ENCODE data around the gene TRIM47. TPM values are rescaled to one million over a fixed set of nuclear protein-coding genes. Genes with fewer than 3 reads are reported as not detected.

The TRIM47 gene
- total RNA-seq, 1 donor from 2014 or later: 18.8 TPM

DNA sequence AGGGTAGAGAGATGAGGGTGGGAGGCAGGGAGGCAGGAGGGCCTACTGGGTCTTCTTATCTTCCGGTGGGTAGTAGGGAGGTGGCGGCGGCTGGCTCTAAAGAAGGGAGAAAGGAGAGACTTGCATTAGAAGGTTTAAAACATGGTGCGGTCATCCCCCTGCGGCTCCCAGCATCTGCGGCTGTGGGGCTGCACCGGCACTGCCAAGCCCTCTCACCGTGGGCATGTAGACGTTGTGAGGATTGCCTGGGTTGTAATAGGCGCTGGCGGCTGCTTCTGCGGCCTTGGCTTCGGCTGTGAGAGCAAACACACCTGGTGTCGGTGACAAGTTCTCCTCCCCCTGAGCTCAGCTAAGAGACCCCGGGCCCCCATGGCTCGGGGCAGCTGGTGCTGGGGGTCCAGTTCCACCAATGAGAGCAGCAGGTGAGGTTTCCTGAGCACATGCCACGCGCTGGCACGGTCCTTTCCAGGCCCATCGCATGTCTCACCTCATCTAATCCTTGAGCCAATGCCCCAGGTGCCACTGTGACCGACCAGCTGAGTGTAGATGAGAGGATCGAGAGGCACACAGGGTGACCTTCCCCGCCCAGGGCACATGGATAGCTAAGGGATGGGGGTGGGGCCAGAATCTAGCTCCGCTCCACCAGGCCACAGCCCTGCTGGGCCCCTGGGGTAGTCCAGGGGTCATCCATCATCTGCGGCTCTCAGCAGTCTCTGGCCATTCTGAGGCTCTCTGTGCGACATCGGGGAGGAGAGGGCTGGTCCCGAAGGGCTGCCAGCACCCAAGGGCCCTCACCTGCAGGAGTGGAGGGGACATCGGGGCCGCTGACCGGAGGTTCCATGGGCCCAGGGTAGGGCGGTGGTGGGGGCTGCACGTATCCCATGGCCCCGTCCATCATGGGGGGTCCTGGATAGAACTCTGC is 31.4 kb downstream of the TRIM47 start:
- no peak for DNase-seq (ENCODE audit: low spot score)

DNA sequence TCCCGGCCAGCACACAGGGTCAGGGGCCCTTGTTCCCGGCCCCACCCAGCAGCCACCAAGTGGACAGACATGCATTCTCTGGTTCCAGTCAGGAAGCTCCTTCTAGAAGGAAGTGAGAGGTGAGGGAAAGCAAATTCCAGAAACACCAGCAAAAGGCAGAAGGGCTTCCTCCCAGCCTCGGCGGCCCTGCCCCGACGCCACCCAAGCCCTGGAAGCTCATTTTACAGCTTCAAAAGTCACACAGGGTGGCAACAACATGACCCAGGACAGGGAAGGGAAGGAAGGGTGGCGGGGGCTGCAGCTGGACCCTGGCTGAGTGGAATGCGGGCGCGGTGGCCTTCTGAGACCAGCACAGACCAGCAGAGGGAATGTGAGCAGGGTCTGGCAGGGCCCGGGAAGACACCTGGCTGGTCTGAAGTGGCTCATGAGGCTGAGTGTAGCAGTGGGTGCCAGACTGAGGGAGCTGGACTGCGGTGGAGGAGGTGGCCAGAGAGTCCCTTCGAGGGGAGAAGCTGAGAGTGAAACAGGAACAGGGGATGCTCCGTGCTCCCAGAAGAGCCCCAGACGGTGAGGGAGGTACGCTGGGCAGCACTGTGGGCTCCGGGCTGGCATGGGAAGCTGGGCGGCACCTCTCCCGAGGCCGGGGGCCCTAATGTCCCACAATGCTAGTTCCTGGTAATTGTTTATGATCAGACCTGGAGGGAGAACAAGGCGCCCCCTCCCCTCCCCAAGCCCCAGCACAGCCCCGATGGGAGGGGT is 32.3 kb downstream of the TRIM47 start:
- no peak for DNase-seq (ENCODE audit: low spot score)

DNA sequence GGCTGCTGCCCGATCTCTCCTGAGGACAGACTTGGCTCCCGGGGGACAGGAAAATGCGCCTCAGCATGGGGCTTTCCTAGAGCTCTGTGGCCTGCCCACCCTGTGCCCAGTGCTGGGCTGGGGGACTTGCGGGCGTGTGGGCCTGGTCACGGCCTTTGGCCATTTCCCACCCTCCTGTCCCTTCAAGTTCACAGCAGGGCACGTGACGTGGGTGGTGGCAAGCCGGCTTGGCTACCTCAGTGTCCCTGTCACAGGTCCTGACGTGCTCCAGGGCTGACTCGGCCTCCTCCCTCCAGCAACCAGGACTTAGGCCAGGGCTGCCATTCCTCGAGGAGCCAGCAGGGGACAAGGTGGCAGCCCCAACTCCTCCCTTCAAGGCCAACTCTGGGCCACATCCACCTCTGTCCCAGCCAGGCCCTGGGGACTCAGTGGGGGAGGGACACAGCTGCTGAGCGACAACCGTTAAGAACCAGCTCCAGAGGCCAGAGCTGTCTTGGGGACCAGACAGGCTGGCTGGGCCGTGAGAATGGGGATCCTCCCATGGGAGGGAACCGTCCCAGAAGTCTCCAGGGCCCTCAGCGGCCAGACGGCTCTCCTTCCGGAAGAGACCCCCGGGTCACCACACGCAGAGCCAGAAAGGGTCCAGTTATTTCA is 33.2 kb downstream of the TRIM47 start:
- DNase-seq (ENCODE audit: low spot score): peak; percentile 66

DNA sequence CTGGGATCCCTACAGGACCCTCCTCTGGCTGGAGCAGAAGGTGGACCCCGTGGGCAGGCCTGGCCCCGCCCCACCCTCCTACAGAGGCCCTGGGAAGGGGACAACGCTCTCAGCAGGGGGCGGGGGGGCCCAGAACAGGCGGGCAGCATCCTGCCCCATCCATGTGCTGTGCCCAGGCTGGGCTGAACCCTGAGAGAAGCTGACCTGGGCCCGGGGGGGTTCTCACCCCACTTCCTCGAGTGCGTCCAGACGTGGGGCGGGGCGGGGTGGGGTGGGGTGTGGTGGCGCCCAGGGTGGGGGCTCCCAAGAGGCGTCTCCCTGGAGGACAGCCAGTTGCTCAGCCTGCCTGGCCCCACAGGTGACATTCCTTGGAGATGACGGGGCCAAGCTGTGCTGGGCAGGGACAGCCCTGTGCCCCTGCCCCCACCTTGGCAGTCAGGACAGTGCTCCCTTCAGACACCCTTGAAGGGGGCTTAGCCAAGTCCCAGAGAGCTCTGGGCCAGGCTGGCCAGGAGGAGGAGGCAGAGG is 33.8 kb downstream of the TRIM47 start:
- DNase-seq (ENCODE audit: low spot score): peak; percentile 57

DNA sequence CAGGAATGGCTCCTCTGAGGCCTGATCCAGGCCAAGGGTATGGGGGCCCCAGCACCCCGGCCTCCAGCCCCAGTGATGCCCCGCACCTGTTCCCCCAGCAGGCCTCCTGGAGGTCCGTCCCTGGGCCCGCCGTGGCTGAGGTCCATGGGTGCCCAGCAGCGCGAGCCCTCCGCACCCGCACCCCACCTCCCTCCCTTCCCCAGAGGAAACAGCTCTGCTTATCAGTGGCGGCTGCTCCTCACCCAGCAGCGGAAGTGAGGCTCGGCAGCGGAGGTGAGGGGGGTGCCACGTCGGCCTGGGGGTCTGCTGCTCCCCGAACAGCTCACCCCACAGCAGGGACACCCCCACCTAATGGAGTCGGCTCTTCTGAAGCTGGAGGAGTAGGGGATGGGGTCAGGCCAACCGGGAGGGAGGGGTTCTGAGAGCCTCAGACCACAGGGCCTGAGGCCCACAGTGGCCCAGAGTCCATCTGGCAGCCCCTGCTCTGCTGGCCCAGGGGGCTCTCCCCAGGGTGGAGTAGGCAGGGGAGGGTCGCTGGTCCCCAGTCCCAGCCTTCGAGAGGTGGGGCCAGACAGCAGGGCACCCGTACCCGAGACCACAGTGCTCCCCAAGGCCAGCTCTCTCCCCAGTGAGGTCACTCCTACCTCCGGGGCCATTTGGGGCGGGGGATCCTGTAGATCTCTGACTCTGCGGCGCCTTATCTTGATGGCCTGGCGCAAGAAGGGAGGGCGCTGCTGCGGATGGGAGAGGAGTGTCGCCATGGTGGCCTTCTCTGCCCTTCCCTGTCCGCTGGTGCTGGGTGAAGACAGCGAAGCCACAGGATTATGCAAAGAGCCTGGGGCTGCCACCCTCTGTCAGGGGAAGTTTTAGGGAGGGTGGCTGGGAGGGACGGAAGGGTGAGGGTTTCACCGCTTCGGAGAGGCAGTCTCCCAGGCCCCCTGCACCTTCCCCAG is 34.5 kb downstream of the TRIM47 start, which contains the start of gene UNC13D:
Gene UNC13D (minus strand): TSS at position 828 of the 953 bp plus-strand sequence. CDS start 67 bp downstream, at position 761.
- no peak for DNase-seq (ENCODE audit: low spot score)

DNA sequence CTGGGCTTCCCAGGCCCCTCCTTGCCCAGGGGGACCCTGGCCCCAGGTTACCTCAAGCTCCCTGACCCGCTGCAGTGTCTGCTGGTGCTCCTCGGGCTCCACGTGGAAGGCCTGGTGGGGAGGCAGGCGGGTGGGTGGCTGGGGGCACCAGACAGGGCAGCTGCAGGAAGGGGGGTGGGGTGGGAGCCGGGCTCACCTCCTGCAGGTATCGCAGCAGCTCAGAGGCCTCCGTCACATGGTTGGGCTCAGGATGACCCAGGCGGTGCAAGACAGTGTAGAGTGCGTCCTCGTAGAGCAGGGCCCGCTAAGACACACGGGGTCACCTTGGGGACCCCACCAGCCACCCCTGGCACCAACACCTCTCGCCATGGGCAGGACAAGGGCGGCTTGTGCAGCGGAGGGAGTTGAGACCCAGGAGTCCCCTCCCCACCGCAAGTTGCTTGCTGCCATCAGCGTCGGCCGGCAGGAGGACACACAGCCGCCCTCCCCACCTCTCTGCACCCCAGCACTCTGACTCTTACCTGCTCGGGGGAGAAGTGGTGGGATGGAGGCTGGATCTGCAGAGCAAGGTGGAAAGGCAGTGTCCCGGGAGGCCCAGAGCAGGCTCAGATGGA is 35.3 kb downstream of the TRIM47 start:
- DNase-seq (ENCODE audit: low spot score): no peak

DNA sequence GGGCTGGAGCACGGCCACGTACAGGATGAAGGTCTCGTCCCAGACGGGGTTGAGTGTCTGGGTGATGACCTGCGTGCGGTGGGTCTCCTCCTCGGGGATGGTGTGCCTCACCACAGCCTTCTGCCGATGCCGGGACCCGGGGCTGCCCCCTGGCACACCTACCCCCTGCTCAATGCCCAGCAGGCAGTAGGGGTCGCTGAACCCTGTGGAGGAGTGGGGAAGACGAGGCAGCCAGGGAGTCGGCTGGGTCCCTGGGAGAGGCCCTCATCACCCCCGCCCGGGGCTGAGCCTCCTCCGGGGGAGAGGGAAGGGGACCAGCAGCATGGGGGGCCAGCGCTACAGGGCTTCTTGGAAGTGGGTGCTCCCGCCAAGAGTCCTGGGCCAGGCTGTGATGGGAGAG is 36.0 kb downstream of the TRIM47 start:
- DNase-seq (ENCODE audit: low spot score): no peak

DNA sequence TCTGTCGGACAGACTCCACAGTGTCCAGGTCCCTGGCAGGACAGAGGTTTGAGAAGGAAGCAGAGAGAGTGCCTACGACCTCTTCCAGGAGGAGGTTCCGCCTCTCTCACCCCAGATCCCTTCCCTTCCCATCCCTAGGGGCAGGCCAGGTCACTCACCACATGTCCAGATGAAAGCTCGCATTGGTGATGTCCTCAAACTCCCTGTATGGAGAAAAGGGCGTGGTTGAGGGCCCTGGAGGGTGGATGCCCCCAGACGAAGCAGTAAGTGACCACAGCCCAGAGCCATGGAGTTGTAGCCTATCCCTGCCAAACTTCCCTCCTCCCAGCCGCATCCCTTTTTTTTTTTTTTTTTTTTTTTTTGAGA is 37.6 kb downstream of the TRIM47 start:
- no peak for DNase-seq (ENCODE audit: low spot score)

DNA sequence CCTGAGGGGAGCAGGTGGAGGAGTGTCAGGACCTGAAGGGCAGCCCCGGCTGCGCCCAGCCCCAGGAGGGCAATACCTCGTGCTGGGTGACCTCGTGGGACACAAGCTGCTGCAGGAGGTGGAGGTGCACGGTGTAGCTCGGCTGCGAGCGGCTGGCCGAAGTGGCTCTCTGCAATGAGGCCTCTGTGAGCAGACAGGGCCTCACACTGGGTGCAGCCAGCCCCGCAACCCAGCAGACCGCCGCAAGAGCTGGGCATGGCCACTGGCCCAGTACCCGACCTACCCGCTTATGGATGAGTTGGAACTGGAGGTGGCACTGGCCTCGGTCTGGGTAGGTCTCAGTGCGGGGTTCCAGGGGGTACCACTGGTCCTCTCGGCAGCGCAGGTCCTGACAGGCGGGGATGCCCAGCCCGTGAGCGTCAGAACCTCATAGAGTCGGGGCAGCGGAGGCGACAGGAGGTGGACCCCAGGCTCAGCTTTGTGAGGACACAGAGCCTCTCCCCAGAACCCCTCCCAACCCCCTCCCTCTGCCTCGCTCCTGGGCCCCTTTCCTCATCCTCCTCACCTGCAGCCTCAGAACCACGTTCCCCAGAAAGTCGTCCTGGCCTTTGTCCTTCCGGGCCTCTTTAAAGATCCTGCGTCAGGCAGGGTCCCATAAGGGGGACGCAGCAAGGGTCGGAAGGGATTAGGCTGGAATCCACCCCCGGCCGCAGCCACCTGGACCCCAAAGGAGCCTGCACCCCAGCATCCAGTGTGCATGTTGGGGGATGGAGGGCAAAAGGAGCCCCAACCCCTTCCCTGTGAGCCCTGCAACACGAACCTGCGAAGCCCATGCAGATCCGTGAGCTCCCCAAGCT is 38.2 kb downstream of the TRIM47 start:
- DNase-seq (ENCODE audit: low spot score): no peak

DNA sequence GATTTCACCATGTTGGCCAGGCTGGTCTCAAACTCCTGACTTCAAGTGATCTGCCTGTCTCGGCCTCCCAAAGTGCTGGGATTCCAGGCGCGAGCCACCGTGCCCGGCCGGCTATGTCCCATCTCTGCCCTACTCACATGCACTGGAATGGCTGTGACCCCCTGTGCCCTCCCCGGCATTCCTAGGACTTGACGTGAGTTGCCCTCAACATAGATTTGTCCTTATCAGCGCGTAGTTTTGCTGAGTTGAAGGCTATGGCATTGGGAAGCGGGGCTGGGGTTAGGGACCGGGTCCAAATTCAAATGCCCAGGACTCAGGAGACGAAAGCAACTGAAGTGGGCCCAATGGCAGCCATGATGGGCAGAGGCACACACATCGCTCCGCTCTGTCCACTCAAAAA is 40.0 kb downstream of the TRIM47 start:
- DNase-seq (ENCODE audit: low spot score): no peak

DNA sequence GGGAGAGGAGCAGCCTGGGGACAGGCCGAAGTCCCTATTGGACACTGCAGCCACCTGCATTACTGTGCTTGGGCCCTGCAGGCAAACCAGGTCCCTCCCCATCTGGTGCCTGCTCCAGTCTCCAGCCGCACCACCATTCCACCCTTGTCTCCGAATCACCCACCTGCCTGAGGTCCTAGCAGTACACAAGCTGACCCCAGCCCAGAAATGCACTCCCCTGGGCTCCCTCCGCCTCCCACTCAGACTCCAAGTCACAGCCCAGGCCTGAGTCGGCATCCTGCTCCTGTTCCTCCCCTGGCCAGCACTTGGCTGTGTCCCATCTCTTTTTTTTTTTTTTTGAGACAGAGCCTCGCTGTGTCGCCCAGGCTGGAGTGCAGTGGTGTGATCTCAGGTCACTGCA is 40.5 kb downstream of the TRIM47 start:
- DNase-seq (ENCODE audit: low spot score): no peak

DNA sequence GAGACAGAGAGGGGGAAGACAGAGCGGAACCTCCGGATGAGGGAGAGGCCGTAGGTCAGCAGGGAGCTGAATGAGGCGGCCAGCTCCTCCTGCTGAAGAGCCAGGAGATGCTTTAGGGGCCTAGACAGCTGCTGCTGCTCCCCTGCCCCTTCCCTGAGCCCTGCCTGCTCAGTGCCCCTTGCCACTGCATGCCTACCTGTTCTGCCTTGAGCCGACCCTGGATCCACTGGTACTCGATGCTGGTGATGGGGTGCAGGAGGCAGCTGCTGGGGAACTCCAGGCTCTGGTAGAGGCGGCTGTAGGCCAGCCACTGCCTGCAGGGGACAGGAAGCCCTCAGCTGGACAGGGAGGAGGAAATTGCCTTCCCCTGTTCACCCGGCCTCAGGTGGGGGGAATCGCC is 41.8 kb downstream of the TRIM47 start:
- no peak for DNase-seq (ENCODE audit: low spot score)

DNA sequence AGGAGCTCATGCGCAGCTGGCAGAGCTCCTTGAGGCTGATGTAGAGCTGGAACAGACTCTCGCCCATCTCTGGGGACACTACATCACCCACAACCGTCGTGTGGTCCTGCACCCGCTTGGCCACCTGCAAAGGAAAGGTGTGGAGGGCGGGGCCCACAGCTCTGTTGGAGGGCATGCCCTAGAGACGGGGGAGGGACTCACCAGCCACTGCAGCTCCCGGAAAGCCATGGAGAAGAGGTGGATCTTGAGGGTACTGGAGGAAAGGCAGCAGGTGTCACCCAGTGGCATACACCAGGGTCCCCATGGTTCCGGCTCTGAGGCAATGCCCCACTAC is 42.8 kb downstream of the TRIM47 start:
- no peak for DNase-seq (ENCODE audit: low spot score)

DNA sequence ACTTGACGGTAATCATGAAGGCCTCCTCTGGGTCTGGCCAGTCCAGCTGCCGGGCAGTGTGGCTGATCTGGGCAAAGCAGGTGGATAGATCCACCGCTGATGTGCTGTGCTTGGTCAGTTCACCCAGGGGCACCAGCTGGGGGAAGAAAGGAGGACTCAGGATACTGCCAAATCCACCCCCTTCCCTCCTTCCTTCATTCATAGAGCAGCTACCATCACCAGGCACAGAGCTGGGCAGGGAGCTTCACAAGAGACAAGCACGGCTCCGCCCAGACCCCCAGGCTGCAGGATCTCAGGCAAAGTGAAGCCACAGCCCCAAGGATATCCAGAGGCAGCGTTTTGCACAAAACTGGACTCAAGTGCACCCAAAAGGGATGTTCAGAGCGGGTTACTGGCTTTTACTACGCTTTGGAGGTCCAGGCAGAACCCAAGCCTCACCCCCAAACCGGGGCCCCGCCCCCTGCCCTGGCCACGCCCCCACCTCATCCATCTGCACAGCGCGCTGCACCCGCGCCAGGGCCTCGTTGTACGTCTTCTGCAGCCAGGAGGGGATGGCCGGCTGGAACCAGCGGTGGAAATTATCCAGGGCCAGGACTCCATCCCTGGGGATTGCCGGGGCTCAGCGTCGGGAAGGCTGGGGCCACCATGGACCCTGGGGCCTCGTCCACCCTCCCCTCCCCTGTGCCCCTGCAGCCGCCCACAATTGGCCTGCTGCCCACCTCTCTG is 43.3 kb downstream of the TRIM47 start:
- DNase-seq (ENCODE audit: low spot score): peak; percentile 42

DNA sequence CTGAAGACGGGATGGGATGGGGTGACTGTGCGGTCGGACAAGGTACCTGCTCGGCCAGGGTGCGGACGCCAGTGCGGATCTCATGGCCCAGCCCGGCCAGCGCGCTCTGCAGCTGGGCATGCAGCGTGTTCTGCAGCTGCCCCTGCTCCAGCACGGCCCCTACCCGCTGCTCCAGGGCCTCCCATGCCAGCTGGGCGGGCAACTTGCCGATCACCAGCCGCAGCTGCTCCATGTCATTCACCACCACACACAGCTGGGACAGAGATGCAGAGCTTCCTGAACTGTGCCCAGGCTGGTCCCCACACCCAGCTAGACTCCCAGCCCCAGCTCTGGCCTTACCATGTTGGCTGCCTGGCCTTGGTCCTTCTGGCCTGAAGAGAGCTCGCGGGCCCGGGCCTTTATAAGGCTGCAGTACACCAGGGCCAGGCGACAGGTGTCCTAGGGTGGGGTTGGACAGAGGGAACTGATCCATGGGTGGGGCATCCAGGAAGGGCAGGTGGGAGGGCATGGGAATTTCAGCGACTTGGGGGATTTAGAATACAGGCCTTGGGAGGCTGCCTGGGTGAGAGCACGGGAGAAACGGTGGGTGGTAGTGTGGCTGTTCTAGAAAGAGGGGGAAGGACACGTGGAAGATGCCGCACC is 44.0 kb downstream of the TRIM47 start:
- DNase-seq (ENCODE audit: low spot score): no peak

DNA sequence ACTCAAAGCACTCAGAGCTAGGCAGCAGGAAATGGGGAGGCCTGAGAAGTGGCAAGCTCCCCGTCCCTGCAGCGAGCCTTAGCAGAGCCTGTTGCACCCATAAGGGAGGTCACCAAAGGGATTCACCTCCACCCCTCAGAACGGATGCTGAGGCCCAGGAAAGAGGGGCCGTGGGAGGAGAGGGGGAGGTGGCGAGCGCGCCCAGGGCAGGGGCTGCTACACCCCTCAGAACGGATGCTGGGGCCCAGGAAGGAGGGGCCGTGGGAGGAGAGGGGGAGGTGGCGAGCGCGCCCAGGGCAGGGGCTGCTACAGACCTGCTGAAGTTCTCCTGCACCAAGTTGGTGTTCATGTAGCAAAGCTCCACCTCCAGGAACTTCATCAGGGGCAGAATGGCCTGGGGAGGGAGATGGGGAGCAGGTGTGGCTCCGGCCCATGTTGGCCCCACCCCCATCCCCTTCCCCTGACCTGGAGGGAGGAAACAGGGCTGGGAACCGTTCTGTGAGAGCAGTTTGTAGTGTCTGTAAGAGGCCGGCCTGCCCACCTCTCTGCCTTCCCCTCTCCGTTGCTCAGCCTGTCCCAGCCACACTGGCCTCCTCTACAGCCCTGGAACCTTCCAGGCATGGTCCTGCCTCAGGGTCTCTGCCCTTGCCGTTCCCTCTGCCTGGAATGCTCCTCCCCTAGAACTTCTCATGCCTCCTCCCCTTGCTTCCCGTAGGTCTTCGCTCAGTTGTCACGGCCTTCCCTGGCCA is 45.6 kb downstream of the TRIM47 start:
- DNase-seq (ENCODE audit: low spot score): no peak

DNA sequence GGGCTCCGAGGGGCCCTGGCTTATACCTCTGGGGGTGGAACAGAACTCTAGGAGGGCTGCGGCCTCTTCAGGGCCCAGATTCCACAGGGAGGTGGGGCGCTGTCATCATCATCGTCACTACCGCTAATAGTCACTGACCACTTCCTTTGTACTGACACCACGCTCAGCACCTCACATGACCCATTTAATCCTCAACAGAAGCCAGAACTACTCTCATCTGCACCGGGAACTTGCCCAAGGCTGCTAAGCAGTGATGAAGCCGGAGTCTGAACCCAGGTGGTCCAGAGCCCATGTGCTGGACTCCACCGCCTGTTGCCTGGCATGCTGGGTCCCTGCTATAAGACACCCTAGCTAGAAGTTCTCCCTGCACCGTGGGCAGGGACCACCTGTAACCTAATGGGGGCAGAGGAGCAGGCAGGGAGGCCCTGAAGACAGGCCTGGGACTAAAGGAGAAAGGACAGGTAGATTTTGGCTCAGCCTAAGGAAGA is 46.2 kb downstream of the TRIM47 start:
- no peak for DNase-seq (ENCODE audit: low spot score)

Measured in umbilical cord (tissue), 2 donors.